ENCODE measurements around the gene CDK10. TPM values are rescaled to one million over a fixed set of nuclear protein-coding genes. Genes with fewer than 3 reads are reported as not detected.
A peak's percentile ranks its signal among the peaks of the same experiment; 100 is the strongest.

Gene CDK10
- total RNA-seq, 4 donors from 2014 or later: 20.8 to 45.1 (median 25.7) TPM

DNA sequence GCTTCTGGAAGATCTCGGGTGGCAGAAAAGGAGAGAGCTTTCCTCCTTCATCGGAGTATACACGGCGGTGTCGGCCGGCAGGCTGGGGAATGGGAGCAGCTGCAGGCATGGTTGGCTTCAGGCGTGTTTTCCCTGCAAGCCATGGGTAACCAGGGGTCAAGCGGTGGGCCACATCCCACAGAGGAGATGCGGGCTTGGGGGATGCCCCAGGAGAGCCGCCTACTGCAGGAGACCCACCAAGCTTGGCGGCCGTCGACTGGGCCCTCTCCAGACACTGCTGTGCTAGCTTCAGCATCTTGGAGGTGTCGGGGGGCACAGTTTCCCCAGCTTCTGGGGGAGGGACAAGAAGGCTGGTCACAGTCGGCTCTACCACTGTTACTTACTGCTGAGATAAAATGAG is 30.0 kb downstream of the CDK10 start:
- Histone ChIP-seq H3K36me3 (peaks cover 0 to 9% (median 3%) of the 10 kb centered on the region in 4 donors), H3K4me1 (peaks cover 8 to 32% (median 25%) of the 10 kb centered on the region in 4 donors), H3K27ac (replicated peaks in 1 of 4) (no peak overlapping the region), H3K4me3 (no peak overlapping the region), H3K27me3 (peaks cover 0 to 18% (median 3%) of the 10 kb centered on the region in 4 donors), H3K9me3 (no peaks in the 10 kb centered on the region)
- TF ChIP-seq POLR2A (IDR thresholded peaks at IDR 0.05; ENCODE audit: low read depth) (no peak), POLR2AphosphoS5 (IDR thresholded peaks at IDR 0.05) (no peak), EP300 (IDR thresholded peaks at IDR 0.05) (no peak)
- TF ChIP-seq, protein P1, sequence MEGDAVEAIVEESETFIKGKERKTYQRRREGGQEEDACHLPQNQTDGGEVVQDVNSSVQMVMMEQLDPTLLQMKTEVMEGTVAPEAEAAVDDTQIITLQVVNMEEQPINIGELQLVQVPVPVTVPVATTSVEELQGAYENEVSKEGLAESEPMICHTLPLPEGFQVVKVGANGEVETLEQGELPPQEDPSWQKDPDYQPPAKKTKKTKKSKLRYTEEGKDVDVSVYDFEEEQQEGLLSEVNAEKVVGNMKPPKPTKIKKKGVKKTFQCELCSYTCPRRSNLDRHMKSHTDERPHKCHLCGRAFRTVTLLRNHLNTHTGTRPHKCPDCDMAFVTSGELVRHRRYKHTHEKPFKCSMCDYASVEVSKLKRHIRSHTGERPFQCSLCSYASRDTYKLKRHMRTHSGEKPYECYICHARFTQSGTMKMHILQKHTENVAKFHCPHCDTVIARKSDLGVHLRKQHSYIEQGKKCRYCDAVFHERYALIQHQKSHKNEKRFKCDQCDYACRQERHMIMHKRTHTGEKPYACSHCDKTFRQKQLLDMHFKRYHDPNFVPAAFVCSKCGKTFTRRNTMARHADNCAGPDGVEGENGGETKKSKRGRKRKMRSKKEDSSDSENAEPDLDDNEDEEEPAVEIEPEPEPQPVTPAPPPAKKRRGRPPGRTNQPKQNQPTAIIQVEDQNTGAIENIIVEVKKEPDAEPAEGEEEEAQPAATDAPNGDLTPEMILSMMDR (IDR thresholded peaks at IDR 0.05): no peak
- 91% methylated on average over 14 of the region's 15 CpGs for WGBS
- DNase-seq (ENCODE audit: extremely low spot score): no peak
- intact Hi-C loops (cut with DNase I): no loop called here

DNA sequence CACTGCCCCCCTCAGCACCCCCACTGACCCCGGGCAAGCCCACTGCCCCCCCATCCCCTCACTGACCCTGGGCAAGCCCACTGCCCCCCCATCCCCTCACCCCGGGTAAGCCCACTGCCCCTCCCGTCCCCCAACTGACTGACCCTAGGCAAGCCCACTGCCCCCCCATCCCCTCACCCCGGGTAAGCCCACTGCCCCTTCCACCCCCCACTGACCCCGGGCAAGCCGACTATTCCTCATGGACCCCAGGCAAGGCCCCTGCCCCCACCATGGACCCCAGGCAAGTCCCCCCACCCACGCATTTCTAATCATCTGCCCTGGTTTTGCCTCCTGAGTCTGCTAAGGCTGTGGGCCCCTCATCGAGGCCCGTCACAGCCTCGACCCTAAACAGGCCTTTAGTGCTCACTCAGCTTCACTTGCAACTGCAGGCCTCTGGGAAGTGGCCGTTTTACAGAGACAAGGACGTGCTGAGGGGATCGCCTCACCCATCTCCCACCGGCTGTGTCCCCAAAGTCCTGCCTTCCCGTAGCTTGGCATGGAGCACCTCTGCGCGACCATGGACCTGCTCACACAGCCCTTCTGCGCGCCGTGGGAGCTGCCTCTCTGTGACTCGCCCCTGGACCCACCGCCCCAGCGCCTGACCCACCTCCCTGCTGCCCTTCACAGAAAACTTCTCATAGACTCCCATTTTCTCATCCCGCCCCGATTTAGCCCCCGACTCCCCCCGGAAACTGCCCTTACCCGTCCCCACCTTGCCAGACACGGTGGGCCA is 30.6 kb downstream of the CDK10 start:
- Histone ChIP-seq H3K4me1 (peaks cover 11 to 32% (median 22%) of the 10 kb centered on the region in 4 donors), H3K36me3 (peaks cover 0 to 9% (median 3%) of the 10 kb centered on the region in 4 donors), H3K9me3 (no peaks in the 10 kb centered on the region), H3K27ac (replicated peaks in 1 of 4) (no peak overlapping the region), H3K27me3 (peaks cover 0 to 12% (median 2%) of the 10 kb centered on the region in 4 donors), H3K4me3 (no peak overlapping the region)
- intact Hi-C loops (cut with DNase I): no loop called here
- DNase-seq (ENCODE audit: extremely low spot score): no peak
- TF ChIP-seq POLR2AphosphoS5 (IDR thresholded peaks at IDR 0.05) (no peak), EP300 (IDR thresholded peaks at IDR 0.05) (no peak), POLR2A (IDR thresholded peaks at IDR 0.05; ENCODE audit: low read depth) (no peak)
- TF ChIP-seq, protein P1 (IDR thresholded peaks at IDR 0.05): no peak
- 88% methylated on average over 19 of the region's 29 CpGs for WGBS

DNA sequence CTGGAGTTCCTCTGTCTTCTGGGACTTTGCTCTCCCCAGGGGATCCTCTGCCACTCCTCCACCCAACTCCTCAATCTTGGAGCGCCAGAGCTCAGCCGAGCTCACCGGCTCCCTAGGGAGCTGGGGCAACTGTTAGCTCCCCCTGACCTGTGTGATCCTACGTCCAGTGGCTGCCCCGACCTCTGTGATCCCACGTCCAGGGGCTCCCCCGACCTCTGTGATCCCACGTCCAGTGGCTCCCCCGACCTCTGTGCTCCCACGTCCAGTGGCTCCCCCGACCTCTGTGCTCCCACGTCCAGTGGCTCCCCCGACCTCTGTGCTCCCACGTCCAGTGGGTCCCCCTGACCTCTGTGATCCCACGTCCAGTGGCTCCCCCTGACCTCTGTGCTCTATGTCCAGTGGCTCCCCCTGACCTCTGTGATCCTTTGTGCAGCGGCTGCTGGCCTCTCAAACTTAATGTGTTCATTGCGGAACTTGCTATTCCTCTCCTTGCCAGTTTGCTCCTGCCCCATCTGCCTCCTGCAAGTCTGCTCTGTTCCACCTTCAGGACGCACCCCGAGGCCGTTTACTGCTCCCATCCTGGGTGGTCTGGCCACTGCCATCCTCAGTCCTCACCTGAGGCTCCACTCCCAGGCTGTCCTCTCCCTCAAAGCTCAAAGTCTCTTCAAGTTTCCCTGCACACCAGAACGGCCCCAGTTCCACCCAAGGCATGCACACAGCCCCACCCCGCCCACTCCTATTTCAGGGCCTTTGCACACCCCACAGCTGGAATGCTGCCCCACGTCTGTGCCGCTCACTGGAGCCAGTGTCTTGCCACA is 31.4 kb downstream of the CDK10 start:
- intact Hi-C loops (cut with DNase I): no loop called here
- H3K36me3 ChIP-seq: peaks cover 0 to 11% (median 8%) of the 10 kb centered on the region in 4 donors
- no peak overlapping the region for H3K27ac ChIP-seq (replicated peaks in 1 of 4)
- peaks cover 19 to 34% (median 26%) of the 10 kb centered on the region in 4 donors for H3K4me1 ChIP-seq
- 80% methylated on average over 24 of the region's 24 CpGs for WGBS
- no peak for DNase-seq (ENCODE audit: extremely low spot score)
- H3K27me3 ChIP-seq: peaks cover 0 to 4% (median 0%) of the 10 kb centered on the region in 4 donors
- TF ChIP-seq, protein P1 (IDR thresholded peaks at IDR 0.05): no peak
- no peak for TF ChIP-seq POLR2AphosphoS5 (IDR thresholded peaks at IDR 0.05)
- no peak for TF ChIP-seq EP300 (IDR thresholded peaks at IDR 0.05)
- TF ChIP-seq POLR2A (IDR thresholded peaks at IDR 0.05; ENCODE audit: low read depth): no peak
- H3K9me3 ChIP-seq: no peaks in the 10 kb centered on the region
- H3K4me3 ChIP-seq: no peak overlapping the region

GRCh38 chr16:89720551-89720812 is 34.0 kb downstream of the CDK10 start:
- Histone ChIP-seq H3K36me3 (peaks cover 22 to 36% (median 34%) of the 10 kb centered on the region in 4 donors), H3K27me3 (no peaks in the 10 kb centered on the region), H3K9me3 (no peaks in the 10 kb centered on the region), H3K4me1 (peaks cover 35 to 53% (median 44%) of the 10 kb centered on the region in 4 donors), H3K4me3 (peak overlapping the region; percentile 92 to 99 (median 94)), H3K27ac (replicated peaks in 1 of 4) (peak overlapping the region; percentile 98 to 99 (median 99))
- peak; percentile 90 for DNase-seq (ENCODE audit: extremely low spot score)
- 2% methylated on average over 9 of the region's 29 CpGs for WGBS
- TF ChIP-seq POLR2A (IDR thresholded peaks at IDR 0.05; ENCODE audit: low read depth): no peak
- no peak for TF ChIP-seq EP300 (IDR thresholded peaks at IDR 0.05)
- intact Hi-C loops (cut with DNase I): loop anchor here (5.0 kb wide), 1 partner anchor 147 kb away; no protein-coding TSS in a partner anchor

All from esophagus muscularis mucosa (tissue), 4 donors.